Measurements from ENCODE around the gene ZBED4.

- no peak for TF ChIP-seq CTCF (IDR thresholded peaks at IDR 0.05)
- no peak for TF ChIP-seq POLR2AphosphoS5 (IDR thresholded peaks at IDR 0.05)
Observed at GRCh38 chr22:49814856-49815255, 38.8 kb upstream of the ZBED4 start.

Data from transverse colon (tissue), 4 donors.